Hepatocyte (in vitro differentiated cells): Measurements from ENCODE around the gene ERVMER34-1. TPM values are rescaled to one million over a fixed set of nuclear protein-coding genes. Genes with fewer than 3 reads are reported as not detected.

Experiments used
- DNase-seq: peaks from one replicate; pipeline ENCODE4 v3.0.0-alpha.2; 2016; ENCODE audit warnings: low spot score
- H2AFZ ChIP-seq: fragments of 200-600 bp; sonication (generic); 2 replicates; pipeline ENCODE4 v1.6.0; 2016; ENCODE audit warnings: antibody characterized with exemption, mild to moderate bottlenecking
- H3K27ac ChIP-seq: fragments of 200-600 bp; sonication (generic); 2 replicates; pipeline ENCODE4 v1.5.1; 2016; ENCODE audit warnings: mild to moderate bottlenecking
- H3K27me3 ChIP-seq: fragments of 200-600 bp; sonication (generic); 2 replicates; pipeline ENCODE4 v1.6.1; 2016
- H3K36me3 ChIP-seq: fragments of 200-600 bp; sonication (generic); replicated peaks from 2 replicates; pipeline ENCODE4 v1.5.1; 2016; ENCODE audit warnings: low read depth; ENCODE audit not compliant: insufficient read depth
- H3K4me1 ChIP-seq: fragments of 200-600 bp; sonication (generic); 2 replicates; pipeline ENCODE4 v1.5.1; 2016; ENCODE audit warnings: mild to moderate bottlenecking, moderate library complexity; ENCODE audit not compliant: insufficient read depth
- H3K4me2 ChIP-seq: fragments of 200-600 bp; sonication (generic); 2 replicates; pipeline ENCODE4 v1.6.0; 2016
- H3K4me3 ChIP-seq: fragments of 200-600 bp; sonication (generic); 2 replicates; pipeline ENCODE4 v1.5.1; 2016; ENCODE audit warnings: mild to moderate bottlenecking
- H3K79me2 ChIP-seq: fragments of 200-600 bp; sonication (generic); 2 replicates; pipeline ENCODE4 v1.6.0; 2017; ENCODE audit warnings: mild to moderate bottlenecking
- H3K9me2 ChIP-seq: fragments of 200-600 bp; sonication (generic); replicated peaks from 2 replicates; pipeline ENCODE4 v1.6.0; 2017; ENCODE audit warnings: mild to moderate bottlenecking; ENCODE audit not compliant: insufficient read depth
- H3K9me3 ChIP-seq: fragments of 200-600 bp; sonication (generic); 2 replicates; pipeline ENCODE4 v1.5.1; 2016; ENCODE audit warnings: low read depth, mild to moderate bottlenecking
- H4K20me1 ChIP-seq: fragments of 200-600 bp; sonication (generic); 2 replicates; pipeline ENCODE4 v1.6.0; 2016; ENCODE audit warnings: mild to moderate bottlenecking; ENCODE audit not compliant: insufficient read depth, poor library complexity, severe bottlenecking
- EZH2 ChIP-seq: fragments of 200-600 bp; sonication (generic); IDR thresholded peaks from 2 replicates; pipeline ENCODE4 v1.6.1; 2016; ENCODE audit warnings: antibody characterized with exemption, mild to moderate bottlenecking, borderline replicate concordance
- EZH2phosphoT487 ChIP-seq: fragments of 200-600 bp; sonication (generic); IDR thresholded peaks from one replicate; pipeline ENCODE4 v1.6.1; 2018; ENCODE audit warnings: antibody characterized with exemption, mild to moderate bottlenecking, low read depth, moderate library complexity; ENCODE audit not compliant: unreplicated experiment, severe bottlenecking
- WGBS: methylation state at CpG from one replicate; pipeline ENCODE4 v1.1.6; 2016; ENCODE audit warnings: low lambda C conversion rate; ENCODE audit errors: missing lambda C conversion rate; 5-methylcytosine and 5-hydroxymethylcytosine counted together
- polyA plus RNA-seq: library from polyadenylated mRNA; unstranded; fragments of >200 nt; fragmentation: Nextera tagmentation; extraction: Ambion mirVana; gene quantifications from 2 replicates; pipeline ENCODE4 v1.2.1, GENCODE V29; 2016
- total RNA-seq: library from RNA; depleted of rRNA; stranded (reverse); fragments of >200 nt; gene quantifications from 2 replicates; pipeline ENCODE4 v1.2.3, GENCODE V29; 2014
- TF ChIP-seq, protein P1 (sequence below): fragments of 200-600 bp; sonication (generic); IDR thresholded peaks from 2 replicates; pipeline ENCODE4 v1.5.1; 2016; ENCODE audit warnings: antibody characterized with exemption, mild to moderate bottlenecking; ENCODE audit not compliant: poor library complexity

ERVMER34-1 gene
- total and polyA plus RNA-seq, 2 experiments from 2014 or later = 1.3 to 4.6 TPM

DNA sequence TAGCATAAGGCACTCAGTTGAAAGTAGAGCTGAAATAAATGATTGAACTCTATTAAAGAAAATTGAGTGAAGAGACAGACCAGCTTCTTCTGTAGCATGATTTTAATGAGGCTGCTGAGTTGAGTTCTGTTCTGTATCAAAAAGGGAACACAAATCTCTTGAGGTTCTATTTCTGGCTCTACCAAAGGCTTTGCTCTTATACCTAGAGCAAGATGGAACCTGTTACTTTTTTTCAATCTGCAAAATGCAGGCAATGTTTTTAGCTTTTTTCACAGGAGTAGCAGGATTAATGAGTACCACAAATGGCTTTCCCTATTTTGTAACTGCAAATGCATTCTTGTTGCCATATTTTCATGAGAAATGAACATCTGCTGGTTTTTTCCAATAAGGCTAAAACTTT, 4.2 kb upstream of the ERVMER34-1 start:
- Histone ChIP-seq H3K9me3 (no peaks in the 10 kb centered on the region), H3K4me2 (no peak overlapping the region), H3K9me2 (no peaks in the 10 kb centered on the region), H3K36me3 (no peaks in the 10 kb centered on the region), H3K27me3 (no peaks in the 10 kb centered on the region), H3K4me1 (no peaks in the 10 kb centered on the region), H4K20me1 (no peaks in the 10 kb centered on the region), H3K27ac (no peak overlapping the region), H2AFZ (no peak overlapping the region), H3K79me2 (no peaks in the 10 kb centered on the region), H3K4me3 (no peak overlapping the region)
- TF ChIP-seq, protein P1, sequence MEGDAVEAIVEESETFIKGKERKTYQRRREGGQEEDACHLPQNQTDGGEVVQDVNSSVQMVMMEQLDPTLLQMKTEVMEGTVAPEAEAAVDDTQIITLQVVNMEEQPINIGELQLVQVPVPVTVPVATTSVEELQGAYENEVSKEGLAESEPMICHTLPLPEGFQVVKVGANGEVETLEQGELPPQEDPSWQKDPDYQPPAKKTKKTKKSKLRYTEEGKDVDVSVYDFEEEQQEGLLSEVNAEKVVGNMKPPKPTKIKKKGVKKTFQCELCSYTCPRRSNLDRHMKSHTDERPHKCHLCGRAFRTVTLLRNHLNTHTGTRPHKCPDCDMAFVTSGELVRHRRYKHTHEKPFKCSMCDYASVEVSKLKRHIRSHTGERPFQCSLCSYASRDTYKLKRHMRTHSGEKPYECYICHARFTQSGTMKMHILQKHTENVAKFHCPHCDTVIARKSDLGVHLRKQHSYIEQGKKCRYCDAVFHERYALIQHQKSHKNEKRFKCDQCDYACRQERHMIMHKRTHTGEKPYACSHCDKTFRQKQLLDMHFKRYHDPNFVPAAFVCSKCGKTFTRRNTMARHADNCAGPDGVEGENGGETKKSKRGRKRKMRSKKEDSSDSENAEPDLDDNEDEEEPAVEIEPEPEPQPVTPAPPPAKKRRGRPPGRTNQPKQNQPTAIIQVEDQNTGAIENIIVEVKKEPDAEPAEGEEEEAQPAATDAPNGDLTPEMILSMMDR = no peak
- TF ChIP-seq EZH2 (no peak), EZH2phosphoT487 (no peak)
- no peak for DNase-seq

DNA sequence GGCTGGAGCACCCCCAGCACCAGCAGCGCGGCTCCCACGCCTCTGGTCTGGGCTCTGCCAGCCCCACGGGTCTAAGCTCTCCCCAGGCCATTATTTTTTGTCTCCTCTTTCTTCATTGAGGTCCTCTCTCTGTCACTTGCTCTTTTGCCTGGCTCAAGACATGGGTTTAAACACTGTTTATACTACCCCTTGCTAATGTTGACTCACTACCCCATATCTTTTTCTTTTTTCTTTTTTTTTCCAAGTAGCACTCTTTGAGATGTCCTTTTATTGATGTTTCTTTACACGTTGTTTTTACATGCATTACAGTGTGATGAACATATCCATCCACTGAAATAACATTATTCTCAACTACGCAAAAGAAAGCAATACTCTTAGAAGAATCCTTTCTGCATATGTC, 1.7 kb upstream of the ERVMER34-1 start:
- no peak for TF ChIP-seq EZH2
- Histone ChIP-seq H3K27ac (no peak overlapping the region), H3K4me1 (no peaks in the 10 kb centered on the region), H3K27me3 (no peaks in the 10 kb centered on the region), H3K9me2 (no peaks in the 10 kb centered on the region), H3K4me2 (no peak overlapping the region), H3K79me2 (no peaks in the 10 kb centered on the region), H2AFZ (no peak overlapping the region), H3K9me3 (no peaks in the 10 kb centered on the region), H3K36me3 (no peaks in the 10 kb centered on the region), H3K4me3 (no peak overlapping the region), H4K20me1 (no peaks in the 10 kb centered on the region)
- WGBS = 80% methylated on average over 6 of the region's 6 CpGs
- no peak for DNase-seq

DNA sequence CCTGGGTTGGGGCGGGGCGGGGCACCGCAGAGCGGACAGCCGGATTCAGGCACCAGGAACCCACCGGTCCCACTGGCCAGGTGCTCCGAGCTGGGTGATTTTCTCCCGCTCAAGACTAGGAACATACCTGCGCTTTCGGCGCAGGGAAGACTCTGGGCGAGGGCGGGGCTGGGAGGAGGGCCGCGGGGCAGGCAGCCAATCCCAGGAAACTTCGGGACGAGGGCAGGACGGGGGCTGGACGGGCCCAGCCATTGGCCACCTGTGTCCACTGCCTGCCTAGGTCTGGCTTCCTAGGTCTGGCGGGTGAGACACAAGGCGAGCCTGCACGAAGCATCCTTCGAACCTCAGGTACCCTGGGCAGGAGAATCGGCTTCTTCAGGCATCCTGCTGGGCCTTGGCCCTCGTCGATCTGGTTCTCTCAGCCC, 274 bp upstream of the ERVMER34-1 start:
- H3K79me2 ChIP-seq = no peaks in the 10 kb centered on the region
- peak overlapping the region; percentile 97 for H3K4me2 ChIP-seq
- 9% methylated on average over 17 of the region's 26 CpGs for WGBS
- H2AFZ ChIP-seq = peak overlapping the region; percentile 93
- TF ChIP-seq EZH2phosphoT487 = no peak
- TF ChIP-seq, protein P1 = no peak
- no peak for TF ChIP-seq EZH2
- H3K27ac ChIP-seq = peak overlapping the region; percentile 58
- H3K4me1 ChIP-seq = no peaks in the 10 kb centered on the region
- H3K9me2 ChIP-seq = no peaks in the 10 kb centered on the region
- H3K4me3 ChIP-seq = peak overlapping the region; percentile 50
- H3K36me3 ChIP-seq = no peaks in the 10 kb centered on the region
- peak; percentile 72 for DNase-seq
- H4K20me1 ChIP-seq = no peaks in the 10 kb centered on the region
- no peaks in the 10 kb centered on the region for H3K27me3 ChIP-seq
- no peaks in the 10 kb centered on the region for H3K9me3 ChIP-seq

DNA sequence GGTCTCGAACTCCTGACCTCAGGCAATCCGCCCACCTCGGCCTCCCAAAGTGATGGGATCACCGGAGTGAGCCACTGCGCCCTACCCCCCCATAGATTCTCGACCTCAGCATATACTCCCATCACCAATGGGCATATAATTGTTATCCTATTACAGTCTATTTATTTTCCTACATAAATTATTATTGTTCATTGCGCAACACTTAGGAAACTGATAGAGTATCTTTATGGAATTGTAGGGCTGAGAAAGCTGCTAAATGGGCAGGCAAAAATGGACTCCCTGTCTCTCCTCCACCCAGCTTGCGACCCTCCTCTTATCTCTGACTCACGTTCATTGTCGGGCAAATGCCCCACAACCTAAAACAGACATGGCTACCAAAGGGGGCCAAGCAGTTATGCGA, 1.0 kb downstream of the ERVMER34-1 start:
- H3K9me2 ChIP-seq = no peaks in the 10 kb centered on the region
- 97% methylated on average over 11 of the region's 11 CpGs for WGBS
- no peak for DNase-seq
- no peaks in the 10 kb centered on the region for H3K27me3 ChIP-seq
- H4K20me1 ChIP-seq = no peaks in the 10 kb centered on the region
- no peaks in the 10 kb centered on the region for H3K79me2 ChIP-seq
- TF ChIP-seq EZH2 (no peak), EZH2phosphoT487 (no peak)
- TF ChIP-seq, protein P1 = no peak
- no peak overlapping the region for H3K4me3 ChIP-seq
- H2AFZ ChIP-seq = no peak overlapping the region
- H3K4me1 ChIP-seq = no peaks in the 10 kb centered on the region
- no peaks in the 10 kb centered on the region for H3K36me3 ChIP-seq
- no peaks in the 10 kb centered on the region for H3K9me3 ChIP-seq
- H3K27ac ChIP-seq = no peak overlapping the region
- peak overlapping the region; percentile 97 for H3K4me2 ChIP-seq
